ENCODE measurements around the gene GIPC3.
A peak's percentile ranks its signal among the peaks of the same experiment; 100 is the strongest.

GIPC3 gene

DNA sequence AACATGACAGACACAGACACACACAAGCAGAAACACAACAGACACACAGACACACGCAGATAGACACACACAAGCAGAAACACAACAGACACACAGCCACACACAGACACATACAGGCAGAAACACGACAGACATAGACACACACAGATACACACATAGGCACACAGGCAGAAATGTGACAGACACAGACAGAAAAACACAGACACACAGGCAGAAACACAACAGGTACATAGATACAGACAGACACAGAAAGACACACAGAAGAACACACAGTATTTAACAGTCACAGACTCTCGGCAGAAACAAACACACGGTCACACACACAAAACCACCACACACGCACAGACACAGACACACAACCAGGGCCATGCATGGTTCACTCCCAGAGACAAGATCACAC lies 20.5 kb downstream of the GIPC3 start:
- no peak for DNase-seq

GRCh38 chr19:3606174-3606689 lies 21.0 kb downstream of the GIPC3 start:
- no peak for DNase-seq

DNA sequence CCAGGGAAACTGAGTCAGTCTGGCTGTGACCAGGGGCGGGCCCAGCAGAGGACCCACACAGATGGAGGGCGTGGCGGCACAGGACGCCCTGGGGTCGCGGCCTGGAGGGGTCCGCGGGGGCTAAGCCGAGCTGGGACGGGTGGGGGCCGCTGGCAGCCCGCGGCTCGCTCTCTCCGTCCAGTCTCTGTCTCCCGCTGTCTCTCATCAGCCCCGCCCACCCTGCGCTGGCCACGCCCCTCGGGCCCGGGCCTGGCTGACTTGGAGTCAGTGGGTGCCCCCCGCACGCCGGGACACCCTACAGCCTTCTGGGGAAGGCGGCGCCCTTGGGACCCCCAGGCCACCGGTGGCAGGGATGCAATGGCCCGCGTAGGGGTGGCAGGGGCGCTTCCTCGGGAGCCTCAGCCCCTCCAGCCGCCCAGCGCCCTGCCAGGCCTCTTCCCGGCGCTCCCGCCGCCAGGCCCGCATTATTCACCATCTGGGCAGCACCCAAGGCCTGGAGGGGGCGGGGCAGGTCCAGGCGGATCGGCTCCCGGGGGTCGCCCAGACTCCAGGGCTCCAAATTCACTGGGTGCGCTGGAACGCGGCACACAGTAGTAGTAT lies 21.5 kb downstream of the GIPC3 start, which contains the start of gene TBXA2R:
TSS of gene TBXA2R (minus strand) at position 186 of the 600 bp plus-strand sequence. CDS start 6,241 bp downstream, outside the sequence.
- DNase-seq = peak; percentile 30 to 42

DNA sequence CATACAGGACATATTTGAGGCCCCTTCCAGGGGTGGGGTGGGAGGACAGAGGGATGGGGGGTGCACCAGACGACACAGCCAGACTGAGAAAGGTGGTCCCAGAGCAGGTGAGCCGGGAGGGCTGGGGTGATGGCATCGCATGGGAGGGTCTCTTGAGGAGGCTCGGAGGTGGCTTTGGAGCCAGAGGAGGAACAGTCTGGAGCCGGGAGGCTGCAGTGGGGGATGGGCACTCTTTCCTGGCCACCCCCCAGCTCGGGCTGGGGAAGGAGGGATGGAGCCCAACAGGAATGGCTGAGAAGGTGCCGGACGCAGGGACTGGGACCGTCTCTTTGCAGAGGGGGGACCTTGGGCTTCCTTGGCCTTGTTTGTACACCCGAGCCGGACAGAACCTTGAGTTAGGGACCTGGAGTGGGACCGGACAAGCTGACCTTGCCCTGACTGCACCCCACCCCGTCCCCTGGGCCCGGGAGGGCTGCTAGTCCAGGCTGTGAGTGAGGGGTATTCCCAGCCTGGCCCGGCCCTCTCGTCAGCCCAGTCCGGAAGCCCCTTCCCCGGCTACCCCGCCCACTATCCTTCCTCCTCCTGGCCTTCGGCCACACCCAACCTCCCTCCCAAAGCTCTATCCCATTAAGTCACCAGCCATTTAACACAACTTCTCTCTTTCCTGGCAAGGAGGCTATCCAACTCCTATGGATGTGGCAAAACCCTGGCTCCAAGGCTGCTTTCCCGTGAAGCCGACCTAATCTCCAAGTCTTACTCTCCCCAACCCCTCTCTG lies 22.2 kb downstream of the GIPC3 start:
- DNase-seq = no peak

DNA sequence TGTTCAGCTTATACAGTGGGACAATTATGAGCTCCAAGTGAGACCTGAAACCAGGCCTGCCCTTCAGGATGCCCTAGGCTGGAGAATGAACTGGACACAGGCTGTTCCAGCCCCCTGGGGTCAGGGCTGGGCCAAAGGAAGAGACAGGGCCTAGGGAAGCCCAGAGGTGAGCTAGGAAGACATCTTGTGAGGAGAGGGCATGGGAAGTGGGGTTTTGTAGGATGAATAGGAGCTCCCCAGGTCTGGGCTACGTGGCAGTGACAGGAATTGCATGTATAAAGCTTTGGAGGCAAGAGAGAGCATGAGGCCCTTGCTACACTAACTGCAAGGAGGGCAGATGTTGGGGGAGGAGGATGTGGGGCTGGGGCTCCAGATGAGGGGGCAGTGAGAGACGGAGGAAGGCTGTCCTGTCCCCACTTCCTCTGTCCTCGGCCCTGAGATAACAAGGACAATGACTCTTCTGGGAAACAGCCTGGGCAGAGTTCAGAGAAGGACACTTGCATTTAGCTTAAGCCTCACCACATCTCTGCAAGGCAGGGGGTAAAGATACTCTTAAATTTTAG lies 22.9 kb downstream of the GIPC3 start:
- no peak for DNase-seq

DNA sequence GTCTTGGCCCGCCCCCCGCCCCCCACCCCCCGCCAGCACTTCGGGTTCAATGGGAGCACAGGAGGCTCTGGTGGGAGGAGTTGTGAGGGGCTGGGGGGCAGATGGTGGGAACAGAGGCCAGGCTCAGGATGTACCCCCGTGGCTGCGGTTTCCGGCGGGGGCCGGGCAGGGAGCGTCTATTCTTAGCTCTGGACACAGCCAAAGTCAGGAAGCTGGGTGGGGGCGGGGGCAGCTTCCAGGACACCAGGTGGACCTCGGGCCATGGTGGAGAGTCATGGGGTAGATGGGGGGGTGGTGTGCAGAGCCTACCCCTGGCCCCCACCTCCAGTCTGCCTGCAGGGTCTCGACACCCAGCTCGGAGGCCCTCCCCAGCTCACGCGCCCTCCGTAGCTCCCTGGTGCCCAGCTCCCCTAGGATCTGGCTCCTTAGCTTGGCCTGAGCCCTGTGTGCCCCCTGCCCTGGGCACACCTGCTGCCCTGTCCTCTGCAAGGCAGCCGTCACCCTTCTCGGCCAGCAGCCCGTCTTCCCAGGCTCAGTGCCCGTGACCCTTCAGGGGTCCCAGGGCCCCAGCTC lies 23.6 kb downstream of the GIPC3 start:
- no peak for DNase-seq

DNA sequence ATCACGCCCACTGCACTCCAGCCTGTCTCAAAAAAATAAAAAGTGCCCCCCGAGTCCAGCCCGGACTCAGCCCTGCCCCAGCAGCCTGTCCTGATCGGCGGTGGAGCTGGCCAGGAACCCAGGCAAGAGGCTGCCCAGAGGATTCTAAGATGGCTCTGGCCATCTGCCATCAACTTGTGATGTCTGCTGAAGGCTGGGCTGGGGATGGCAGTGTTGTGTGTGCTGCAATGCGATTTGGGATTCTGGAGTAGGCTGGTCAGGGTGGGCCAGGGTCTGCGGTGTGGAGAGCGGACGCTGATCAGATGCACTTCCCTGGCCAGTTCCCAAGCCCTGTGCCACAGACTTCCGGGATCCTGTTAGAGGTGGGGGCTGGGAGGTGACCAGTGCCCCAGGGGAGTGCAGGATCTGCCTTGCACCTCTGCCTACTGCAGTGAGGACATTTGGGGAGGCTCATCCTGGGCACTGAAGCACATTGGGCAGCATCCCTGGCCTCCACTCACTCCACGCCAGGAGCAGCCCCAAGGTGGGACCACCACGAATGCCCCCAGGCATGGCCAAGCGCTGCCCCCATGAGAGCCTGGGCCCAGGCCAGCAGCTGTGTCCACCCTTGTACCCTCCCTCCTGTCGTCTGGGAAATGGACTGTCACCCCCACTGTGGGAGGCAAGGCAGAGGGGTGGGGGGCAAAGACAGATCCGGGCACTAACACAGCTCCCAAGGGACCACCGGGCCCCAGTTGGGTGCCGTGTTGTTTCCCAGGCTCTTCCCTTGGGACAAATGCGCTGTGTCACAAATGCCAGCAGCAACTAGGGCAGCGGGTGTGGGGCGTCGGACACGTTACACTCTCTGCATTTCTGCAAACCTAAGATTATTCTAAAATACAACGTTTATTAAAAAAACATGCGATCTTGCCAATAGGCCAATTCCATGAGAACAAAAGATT lies 24.8 kb downstream of the GIPC3 start:
- DNase-seq = no peak

GRCh38 chr19:3610745-3611717 lies 25.8 kb downstream of the GIPC3 start:
- DNase-seq = no peak

DNA sequence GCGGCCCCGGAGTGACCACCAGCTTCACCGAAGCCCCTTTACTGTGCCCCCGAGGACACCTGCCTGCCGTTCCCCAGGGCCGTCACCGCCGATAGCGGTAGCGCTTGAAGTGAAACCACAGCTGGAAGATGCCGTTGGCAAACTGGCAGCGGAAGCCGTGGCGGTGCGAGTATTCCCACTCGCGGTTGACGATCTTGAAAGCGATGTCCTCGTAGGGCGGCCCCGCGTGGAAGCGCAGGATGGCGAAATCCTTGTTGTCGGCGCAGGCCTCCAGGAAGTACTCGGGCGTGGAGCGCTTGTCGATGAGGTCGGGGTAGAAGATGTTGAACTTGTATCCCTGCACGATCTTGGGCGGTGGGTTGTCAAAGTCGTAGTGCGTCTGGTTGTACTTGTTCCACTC lies 26.6 kb downstream of the GIPC3 start:
- DNase-seq = no peak

DNA sequence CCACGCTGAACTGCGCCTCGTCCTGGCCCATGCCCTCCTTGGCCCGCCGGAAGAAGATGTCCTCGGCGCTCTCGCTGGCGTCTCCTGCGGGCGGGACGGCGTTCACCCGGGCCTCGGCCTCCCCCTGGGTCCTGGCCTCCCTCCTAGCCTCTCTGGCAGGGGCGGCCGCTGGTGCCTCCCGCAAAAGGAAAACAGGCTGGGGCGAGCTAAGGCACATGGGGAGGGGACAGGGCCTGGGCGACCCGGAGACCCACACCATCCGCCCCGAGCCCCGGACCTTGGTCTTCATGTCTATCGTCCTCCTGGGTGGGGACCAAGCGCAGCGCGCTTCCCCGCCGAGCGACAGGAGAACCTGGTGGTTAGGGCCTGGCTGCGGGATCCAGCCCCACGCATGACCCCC lies 27.1 kb downstream of the GIPC3 start:
- DNase-seq = no peak

DNA sequence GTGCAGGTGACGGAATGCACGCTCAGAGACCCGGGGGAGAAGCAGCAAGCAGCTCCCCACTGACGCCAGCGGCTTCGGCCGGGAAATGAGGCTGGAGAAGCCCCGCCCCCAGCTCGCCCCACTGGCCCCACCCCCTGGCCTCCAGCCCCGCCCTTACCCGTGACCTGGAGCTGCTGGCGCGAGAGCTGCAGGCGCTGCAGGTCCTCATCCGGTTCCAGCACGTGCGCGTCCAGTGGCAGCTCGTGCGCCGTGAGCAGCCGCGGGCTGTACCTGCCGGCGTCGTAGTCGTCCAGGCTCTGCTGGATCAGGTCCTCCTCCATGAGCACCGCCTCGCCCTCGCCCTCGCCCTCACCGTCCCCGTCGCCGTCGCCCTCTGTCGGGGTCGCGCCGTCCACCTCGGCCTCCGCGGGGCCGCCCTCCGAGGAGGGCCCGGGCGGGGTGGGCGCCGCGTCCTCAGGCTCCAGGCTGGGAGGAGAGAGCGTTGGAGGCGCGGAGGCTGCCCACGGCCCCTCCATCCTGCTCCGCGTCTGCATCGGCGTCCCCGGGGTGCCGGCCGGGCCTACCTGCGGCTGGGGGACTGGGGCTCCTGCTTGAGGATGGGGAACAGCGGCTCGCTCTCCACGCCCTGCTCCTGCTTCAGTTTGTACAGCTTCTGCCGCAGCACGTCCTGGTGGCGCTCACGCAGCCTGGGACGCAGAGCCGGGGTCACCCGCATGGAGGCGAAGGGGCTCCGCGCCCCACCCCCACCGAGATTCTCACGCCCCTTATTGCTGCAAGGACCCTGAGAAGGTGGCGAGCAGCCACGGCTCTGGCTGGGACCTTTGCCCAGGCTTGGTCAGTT lies 27.8 kb downstream of the GIPC3 start:
- no peak for DNase-seq

- DNase-seq = no peak
Observed at GRCh38 chr19:3613818-3614661, 28.8 kb downstream of the GIPC3 start.

GRCh38 chr19:3614858-3615505 lies 29.7 kb downstream of the GIPC3 start:
- DNase-seq = no peak

DNA sequence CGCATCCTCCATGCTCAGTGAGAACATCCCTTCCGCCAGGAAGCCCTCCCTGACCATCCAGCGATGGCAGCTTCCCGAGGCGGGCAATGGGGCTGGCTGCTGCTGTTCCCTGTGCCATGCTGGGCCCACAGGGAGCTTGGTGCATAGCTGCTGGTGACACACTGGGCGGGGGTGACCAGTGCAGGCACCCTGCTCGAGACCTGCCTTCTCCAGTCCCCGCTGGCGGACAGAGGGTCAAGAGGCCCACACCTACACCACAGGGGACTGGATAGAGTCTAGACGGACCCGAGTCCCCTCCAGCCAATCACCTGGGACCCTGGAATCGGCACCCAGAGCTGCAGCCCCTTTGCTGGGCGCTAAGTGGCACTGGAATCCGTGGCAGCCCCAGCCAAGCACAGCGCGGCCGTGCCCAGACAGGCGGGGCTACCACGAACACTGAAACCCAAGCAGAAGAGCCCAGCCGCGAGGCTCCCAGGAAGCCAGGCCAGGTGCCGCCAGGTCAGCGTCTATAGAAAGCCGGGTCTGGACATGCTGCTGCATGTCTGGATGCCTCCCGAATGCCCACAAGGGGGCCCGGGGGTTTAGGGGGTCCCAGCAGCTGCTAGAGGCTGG lies 30.4 kb downstream of the GIPC3 start:
- DNase-seq = no peak

DNA sequence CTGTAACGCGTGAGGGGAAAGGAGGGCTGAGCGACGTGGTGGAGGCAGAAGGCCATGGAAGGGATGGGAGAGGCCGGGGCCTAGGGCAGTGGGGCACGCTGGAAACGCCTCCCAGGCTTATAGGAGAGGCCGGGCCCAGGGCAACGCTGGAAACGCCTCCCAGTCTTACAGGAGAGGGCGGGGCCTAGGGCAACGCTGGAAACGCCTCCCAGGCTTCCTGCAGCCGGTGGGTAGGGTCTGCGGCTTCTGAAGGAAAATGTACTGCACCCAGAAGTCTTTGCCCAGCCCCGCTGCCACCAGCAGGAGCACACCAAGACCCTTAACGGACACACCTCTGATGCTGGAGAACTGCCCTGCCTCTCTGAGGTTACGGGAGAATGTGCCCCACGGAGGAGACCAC lies 32.2 kb downstream of the GIPC3 start:
- no peak for DNase-seq

GRCh38 chr19:3618144-3618810 lies 33.0 kb downstream of the GIPC3 start:
- DNase-seq = no peak

GRCh38 chr19:3618811-3619630 lies 33.7 kb downstream of the GIPC3 start:
- DNase-seq = no peak

Data from SHP77 (cell line).